ENCODE data around the gene PLPPR1.
"Not testable (repeated sequence)": the region's sequence is repeated elsewhere in the genome, so short reads cannot be mapped to it uniquely, and the experiment has no call there.

The PLPPR1 gene

DNA sequence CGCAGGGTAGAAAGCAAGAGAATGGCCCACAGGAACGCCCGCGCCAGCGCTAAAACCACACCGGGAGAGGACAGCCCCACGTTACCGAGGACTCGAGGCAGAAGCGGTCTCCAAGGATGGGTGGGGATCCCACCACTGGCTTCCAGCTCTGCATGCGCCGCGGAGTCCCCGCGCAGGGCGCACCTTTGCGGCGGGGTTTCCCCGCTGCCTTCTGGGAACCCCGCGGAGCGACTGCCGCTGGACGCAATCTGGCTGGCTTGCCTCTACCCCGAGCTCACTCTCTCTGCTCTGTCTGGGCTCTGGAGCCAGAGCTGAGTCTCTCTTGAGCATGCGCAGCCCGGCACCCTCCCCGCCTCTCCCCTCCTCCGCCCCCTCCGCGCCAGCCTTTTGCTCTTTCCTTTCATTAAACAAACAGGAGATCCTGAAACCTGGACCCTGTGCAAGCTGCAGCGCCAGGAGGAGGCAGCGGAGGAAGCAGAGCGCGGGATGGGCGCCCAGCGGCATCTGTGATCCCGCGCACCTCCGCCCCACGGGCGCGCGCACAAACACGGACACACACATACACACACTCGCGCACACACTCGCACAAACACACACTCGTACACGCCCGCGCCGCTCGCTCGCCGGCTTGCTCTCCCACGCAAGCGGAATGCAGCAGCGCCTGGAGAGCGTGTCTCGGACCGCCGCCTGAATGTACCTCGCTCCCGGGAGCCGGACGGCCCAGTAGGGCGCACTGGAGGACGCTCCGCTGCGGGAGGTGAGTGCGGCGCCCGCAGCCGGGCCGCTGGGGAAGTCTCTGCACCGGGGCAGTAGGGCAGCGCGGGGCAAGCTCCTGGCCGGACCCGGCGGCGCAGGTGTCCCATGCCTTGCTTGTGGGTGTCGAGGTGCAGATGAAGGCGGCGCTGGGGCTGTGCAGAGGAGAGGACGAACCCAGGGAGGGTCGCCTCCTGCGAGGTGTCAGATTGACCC lies at the start of gene PLPPR1:
Gene PLPPR1, plus strand, starts transcription at position 382 of the 969 bp plus-strand sequence.
- DNase-seq (ENCODE audit: low read depth in 2 of 2): no peak

DNA sequence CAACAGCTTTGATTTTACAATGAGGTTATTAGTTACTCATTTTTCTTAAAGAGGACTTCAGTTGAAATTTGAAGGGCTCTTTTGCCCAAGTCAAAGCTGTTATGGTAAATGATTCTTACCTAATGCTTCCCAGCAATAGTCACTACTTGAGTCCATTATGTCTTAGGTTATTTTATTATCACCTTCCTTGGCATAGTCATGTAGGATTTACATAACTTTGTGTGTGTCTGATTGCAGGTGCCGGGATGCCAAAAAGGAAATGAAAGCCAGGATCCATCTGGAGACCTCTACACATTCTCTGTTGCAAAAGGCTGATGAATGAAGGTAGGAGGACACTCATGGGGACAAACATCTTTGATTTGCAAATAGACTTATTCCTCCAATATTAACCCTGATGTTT lies 38.8 kb upstream of the PLPPR1 start:
- DNase-seq (ENCODE audit: low read depth in 2 of 2): no peak

DNA sequence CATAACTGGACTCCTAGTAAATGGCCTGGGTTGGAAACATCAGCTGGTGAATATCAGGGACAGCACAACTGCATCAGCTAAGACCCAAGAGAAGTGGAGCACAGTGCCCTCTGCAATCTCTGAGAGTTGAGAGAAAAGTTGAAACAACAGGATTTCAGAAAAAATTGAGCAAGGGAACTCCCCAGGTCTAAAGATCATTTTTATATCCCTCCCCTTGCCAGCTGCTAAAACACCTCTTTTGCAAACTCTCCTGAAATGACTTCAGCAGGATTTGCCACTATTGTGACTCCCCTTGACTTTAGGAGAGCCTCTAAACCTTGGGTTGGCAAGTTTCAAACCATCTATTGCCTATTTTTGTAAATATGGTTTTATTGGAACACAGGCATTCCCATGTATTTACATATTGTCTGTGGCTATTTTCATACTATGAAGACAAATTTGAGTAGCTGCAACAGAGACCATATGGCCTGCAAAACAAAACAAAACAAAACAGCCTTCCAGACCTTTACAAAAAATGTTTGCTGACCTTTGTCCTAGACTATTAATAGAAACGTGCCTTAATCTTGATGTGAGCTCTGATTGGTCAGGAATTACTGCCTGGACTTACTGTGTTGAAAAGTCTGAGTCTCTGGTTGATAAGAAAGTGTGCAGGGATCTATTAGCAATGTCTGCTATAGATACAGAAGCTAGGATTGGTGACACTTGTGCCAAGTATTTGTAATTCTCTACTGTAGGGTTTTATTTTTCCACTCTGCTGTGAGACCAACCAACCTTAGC lies 37.7 kb upstream of the PLPPR1 start:
- DNase-seq (ENCODE audit: low read depth in 2 of 2): no peak

DNA sequence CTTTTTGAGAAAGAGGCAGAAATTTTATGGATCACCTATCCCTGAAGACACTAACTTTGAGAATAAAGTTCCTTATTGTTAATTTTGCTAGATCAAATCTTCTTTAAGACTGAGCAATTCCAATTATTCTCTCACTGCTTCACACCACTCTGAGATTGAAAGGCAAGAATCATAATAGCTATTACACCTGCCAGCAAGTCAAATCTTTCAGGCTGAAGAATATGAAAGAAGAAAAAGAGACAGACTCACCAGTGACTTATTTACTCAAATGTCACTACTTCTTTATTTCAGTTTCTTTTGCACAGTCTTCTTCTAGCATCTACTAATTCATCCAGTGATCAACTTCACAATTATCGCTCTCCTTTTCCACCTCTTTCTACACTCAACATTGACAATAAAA lies 35.9 kb upstream of the PLPPR1 start:
- DNase-seq (ENCODE audit: low read depth in 2 of 2): no peak

DNA sequence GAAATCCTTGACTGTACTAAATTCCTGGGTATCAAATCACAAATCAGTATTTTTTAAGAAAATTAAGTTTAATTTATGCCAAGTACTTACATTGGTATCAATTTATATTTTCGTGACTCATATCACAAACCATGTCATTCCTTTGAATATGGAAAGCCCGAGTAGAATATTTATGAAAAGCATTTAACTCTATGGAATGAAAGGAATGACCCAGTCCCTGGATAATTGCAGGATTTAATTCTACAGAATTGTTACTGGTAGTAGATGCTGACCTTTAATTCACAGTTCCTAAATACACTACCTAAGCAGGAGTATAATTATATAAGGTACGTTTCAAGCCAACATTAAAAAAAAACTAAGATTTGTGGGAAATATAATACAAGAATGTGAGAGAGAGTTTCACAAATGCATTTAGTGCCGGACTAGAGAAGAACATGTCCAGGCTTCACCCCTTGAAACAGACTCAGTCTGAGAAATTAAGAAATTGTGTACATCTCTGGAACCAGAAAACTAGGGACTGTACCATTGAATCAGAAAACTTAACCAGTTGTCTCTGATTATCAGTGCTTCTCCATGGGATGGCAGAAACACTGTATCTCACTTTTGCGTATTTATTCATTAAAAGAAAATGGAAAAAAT lies 28.5 kb upstream of the PLPPR1 start:
- DNase-seq (ENCODE audit: low read depth in 2 of 2): no peak

DNA sequence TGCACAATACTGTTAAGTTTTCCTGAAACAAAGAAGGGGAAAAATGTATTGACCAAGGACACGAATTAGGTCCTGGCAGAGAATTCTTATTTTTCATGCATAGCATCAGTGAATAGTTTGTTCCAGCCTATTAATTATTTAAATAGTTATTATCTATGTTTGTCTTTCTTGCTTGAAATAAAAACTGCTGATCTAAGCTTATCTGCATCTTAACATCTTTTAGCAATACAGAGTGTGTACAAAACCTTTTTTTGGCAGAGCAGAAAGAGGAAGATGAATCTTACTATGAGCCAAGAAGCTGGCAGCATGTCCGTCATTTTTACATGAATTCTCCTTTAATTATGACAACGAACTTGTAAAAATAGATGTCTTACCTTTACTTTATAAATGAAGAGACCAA lies 23.3 kb upstream of the PLPPR1 start:
- no peak for DNase-seq (ENCODE audit: low read depth in 2 of 2)

DNA sequence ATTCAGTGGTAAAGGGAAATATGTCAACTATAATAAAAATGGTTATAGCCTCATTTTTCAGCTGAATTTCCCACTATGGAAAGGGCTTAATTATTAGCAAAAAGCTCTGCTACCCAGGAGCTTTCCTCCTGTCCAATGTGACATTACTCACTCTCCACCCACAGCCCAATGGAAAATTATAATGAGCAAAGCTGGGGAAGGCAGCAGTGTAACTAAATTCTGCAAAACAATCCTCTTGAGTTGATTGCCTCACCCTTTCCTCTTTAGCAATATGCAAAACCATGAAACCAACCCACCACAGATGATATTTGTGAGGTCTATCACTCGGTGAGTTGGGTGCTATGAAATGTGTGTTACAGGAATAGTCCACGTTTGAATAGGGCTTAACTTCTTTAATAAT lies 14.0 kb upstream of the PLPPR1 start:
- no peak for DNase-seq (ENCODE audit: low read depth in 2 of 2)

DNA sequence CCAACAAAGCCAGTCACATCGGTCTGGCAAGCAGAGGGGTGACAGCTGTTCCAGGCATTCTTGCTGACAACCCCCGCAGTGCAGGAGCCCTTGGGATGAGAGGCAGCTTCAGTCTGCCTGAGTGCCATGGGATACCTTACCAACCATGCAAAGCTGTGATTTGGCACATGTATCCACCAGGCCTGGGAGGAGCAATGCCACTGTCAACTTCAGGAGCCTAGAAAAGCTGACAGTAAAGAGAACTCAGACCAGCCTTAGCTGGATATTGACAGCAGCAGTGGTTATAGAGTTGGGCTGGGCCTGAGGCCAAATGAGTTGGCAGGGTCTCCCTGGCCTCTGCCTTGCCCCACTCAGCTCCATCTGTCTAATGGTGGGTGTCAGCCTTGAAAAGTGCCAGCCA lies 10.1 kb upstream of the PLPPR1 start:
- no peak for DNase-seq (ENCODE audit: low read depth in 2 of 2)

DNA sequence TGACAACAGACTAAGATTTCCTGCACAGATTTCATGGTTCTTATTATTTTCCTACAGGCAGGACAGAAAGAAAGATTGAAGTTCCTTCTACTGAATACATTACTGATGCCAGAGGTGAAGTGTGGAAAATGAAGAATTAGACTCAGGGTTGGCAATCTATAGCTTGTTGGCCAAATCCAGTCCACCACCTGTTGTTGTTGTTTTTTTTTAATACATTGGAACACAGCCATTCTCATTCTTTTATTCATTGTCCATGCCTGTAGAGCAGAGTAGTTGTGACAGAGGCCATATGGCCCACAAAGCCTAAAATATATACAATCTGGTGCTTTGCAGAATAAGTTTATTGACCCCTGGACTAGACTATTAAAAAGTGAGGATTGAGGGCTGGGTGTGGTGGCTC lies 5.8 kb upstream of the PLPPR1 start:
- no peak for DNase-seq (ENCODE audit: low read depth in 2 of 2)

DNA sequence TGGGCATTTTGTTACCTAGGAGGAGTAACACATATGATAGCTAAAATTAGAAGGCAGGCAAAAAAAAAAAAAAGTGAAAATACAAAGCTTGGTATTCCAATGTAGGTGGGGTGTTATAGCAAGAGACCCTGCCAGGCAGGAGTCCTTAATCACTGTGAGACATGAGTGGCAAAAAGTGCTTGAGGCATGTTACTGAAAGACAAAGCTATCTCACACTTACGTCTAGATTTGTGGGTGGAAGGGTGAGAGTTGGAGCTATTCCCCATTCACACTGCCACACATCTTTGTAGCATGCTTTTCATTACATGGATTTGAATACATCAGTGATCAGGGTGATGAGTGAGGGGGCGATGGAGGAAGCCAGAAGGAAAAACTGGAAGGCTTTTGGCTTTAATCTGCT lies 2.6 kb upstream of the PLPPR1 start:
- DNase-seq (ENCODE audit: low read depth in 2 of 2): no peak

DNA sequence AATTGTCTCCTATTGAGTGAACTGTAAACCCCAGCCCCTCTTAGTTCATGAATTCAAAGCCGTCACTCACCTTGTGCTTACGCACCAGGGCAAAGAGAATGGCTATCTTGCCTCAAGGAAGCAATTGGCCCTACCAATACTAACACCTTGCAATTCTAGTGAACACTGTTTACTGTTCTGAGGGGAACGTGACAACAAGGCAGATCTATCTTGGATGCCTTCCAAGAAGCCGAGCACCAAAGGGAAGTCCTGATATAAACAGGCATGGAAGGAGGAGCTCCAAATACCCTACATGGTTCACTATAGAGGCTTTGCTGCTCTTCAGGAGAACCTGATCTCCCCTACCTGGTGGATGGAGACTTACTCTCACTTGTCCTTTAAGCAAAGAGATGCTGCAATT lies 1.7 kb upstream of the PLPPR1 start:
- no peak for DNase-seq (ENCODE audit: low read depth in 2 of 2)

DNA sequence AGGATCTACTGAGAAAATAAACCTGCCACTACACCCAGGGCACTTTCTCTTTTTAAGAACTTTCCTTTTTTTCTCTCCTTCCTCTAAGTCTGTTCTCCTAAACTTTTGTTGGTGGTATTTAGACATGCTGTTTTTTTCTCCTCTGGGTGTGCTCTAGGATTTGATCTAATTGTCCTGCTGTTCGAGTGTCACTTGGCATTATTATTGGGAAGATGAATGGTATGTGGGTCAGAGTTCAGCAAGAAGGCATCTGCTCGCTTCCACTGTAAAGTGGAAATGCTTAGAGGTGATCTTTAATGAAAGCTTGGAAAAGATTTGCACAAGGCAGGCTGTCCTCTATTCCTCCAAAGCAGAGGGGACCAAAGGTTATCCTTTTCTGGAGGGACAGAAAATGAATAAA lies 1.3 kb upstream of the PLPPR1 start:
- DNase-seq (ENCODE audit: low read depth in 2 of 2): no peak

DNA sequence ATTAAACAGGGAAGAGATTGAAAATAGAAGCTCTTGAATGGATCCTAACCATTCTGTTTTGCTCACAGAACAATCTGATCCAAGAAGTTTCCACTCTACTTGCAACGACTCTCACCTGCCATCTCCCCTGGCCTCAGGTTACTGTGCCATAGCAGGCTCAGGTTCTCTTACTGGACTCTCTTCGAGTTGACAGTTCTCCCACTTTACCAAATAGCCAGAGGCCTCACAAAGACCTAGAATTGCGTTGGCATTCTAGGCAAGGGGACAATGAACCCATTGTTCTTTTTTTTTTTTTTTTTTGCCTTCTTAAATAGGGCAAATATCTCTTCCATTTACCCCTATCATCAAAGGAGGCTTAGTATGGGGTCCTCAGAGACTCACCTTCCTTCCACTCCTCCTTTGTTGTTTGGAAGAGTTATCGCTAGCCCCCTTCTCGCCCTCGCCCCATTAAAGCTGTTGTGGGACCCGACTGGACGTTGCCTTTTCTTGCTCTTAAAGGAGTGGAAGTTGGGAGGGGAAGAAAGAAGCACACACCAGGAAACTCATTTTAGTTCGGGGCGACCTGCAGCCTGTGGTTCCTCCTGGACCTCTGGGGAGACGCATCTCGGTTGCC lies 688 bp upstream of the PLPPR1 start:
- no peak for DNase-seq (ENCODE audit: low read depth in 2 of 2)

DNA sequence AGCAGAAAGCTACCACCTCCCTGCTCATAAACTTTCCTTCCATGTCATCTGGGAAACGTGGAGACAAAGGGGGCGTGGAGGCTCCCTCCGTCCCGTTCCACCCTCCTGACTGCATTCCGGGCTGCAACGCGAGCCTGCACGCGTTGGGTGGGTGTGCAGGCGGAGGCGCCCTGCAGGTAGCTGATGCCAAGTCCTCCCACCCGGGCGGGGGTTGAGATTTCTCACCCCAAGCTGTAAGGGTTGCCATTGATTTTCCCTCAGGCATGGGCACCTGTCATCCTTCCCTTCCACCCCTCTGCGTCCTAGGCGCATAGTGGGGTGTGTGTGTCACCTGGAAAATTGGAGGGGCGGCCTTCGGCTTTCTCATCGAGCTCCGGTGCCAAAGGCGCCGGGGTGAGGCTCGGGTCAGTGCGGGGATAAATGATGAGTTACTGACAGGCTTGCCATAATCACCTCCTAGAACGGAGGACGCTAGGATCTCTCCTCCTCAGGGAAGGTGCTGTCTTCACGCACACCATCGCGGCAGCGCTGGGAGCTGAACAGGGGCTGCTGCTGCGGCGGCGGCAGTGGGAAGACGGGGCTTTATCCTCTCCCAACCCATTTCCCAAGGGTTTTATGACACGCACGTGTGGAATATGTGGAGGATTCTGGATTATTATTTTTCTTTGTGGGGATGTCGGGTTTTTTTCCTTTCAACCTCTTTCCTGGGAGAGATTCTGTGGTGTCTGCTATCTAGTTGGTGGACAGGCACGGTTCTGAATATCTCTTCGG lies 973 bp downstream of the PLPPR1 start:
- DNase-seq (ENCODE audit: low read depth in 2 of 2): no peak

DNA sequence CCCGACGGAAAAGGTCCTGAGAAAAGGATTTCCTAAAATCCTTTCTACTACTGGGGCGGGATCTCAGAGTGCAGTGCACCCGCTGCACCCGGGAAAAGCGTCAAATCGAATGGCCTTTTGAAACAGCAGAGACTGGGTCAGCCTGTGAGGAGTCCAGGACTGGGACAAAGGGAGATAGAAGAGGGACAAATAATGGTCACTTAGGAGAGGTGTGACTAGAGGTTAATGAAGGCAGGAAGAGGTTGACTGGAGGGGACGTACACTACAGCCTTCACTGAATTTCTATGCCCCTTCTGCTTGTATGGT lies 1.5 kb downstream of the PLPPR1 start:
- DNase-seq (ENCODE audit: low read depth in 2 of 2): no peak

DNA sequence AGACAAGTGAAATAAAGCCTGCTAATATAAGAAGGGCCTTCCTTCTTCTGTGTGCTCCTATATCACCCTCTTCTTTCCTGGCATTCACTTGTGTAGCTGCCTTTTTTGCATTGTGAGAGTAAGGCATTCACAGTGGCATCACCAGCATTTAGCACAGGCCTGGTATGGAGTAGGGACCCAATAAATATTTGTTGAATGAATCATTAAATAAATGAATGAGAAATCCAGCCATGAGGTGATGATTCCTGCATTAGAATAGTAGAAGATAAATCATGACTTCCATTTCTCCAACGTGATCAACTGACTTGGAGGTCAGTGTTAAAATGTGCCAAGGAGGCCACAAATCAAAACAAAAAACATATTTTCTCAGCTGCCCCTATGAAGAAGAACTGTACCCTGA lies 3.9 kb downstream of the PLPPR1 start:
- no peak for DNase-seq (ENCODE audit: low read depth in 2 of 2)

DNA sequence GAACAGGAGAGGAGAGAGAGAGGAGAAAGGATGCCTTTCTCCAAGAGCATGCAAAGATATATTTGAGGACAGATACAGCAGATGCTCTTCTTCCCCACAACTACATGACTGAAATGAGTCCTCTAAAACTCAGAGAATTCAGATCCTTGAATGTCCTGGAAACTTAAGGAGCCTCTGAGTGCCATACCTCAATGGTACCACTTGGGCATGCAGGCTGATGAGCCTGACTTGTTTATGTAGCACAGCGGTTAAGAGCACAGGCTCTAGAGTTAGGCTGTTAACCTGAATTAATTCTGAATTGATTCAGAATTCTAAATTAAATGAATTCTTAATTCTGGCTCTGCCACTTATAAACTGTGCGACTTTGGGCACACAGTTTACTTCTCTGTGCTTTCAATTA lies 5.7 kb downstream of the PLPPR1 start:
- DNase-seq (ENCODE audit: low read depth in 2 of 2): no peak

DNA sequence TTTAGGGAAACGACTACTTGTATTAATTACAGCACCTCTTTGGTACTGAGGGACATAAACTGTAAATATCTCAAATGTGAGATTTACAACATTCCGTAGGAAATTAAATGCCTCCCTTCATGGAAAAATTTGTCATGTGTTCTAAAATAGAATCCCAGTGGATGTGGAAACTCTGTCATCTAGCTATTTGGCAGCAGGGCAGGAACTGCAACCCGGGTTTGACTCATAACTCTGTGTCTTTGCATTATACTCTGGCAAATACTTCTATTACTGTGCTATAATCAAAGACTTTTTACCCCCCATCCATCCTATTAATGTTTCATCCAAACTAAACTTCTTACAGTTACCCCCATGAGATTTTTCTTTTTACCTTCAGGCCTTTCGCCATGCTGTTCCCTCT lies 6.6 kb downstream of the PLPPR1 start:
- DNase-seq (ENCODE audit: low read depth in 2 of 2): no peak

DNA sequence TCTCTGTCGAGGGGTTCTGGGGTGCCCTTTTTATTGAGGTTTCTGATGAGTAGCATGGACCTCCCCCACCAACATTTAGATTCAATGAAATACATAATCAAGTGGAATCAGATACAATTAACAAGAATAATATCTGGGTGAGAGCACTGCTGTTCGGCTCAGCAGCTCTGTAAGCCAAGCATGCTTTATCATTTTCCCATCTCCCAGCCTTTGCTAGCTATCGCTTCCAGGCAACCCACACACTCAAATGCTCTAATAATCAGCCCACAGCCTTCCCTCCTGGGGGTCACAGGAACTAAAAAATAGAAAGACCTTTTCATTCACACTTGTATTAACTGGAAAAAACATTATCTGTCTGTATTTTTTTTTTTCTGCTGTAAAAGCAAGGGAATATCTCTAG lies 8.9 kb downstream of the PLPPR1 start:
- no peak for DNase-seq (ENCODE audit: low read depth in 2 of 2)

DNA sequence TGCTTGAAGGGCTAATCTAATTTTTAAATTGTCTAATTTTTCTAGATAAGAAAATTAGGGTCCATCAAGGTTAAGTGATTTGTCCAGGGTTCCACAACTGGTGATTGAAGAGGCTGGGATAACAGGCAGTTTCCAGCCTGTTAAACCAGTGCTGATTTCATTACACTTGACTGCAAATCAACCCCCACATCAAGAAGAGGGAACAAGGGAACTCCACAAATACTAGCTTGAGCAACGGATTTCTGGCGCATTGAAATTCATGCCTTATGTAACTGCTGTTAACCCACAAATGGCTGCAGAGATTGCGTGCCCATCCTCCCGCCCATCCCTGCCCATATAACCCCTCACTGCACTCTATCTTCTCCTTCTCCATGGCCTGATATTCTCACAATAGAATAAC lies 10.0 kb downstream of the PLPPR1 start:
- DNase-seq (ENCODE audit: low read depth in 2 of 2): no peak

DNA sequence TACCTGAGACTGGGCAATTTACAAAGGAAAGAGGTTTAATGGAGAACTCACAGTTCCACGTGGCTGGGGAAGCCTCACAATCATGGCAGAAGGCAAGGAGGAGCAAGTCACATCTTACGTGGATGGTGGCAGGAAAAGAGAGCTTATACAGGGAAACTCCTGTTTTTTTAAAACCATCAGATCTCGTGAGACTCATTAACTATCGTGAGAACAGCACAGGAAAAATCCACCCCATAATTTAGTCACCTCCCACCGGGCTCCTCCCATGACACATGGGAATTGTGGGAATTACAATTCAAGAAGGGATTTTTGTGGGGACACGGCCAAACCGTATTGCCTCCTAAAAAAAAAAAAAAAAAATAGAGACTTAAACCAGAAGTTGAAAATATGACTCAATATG lies 11.1 kb downstream of the PLPPR1 start:
- not testable (repeated sequence) for DNase-seq (ENCODE audit: low read depth in 2 of 2)

Data from stimulated activated CD8-positive, alpha-beta memory T cell treated with anti-CD3 and anti-CD28 coated beads, Interleukin-7, amount 100 ng/mL, for 1 hour (primary cell).